Measurements from ENCODE around the gene STXBP3. TPM values are rescaled to one million over a fixed set of nuclear protein-coding genes. Genes with fewer than 3 reads are reported as not detected.

The STXBP3 gene
- total and polyA plus RNA-seq, 2 of the 13 experiments (the other 11 are each of a cell fraction or from before 2014, with no cell fraction given), result 13.0 to 20.8 TPM

GRCh38 chr1:108746382-108747170, at the start of gene STXBP3 (continued):
- peak; percentile 100 for TF ChIP-seq CREB1 (IDR thresholded peaks at IDR 0.05)
- TF ChIP-seq CREB1 (CRISPR knock-in tag; IDR thresholded peaks at IDR 0.05), result peak; percentile 96
- TF ChIP-seq CREB3 (CRISPR knock-in tag; IDR thresholded peaks at IDR 0.05), result no peak
- TF ChIP-seq RELA (CRISPR knock-in tag; IDR thresholded peaks at IDR 0.05), result peak; percentile 61; the same call in 1 of the 2 replicates
- 0 out of 2 replicates have a peak, but pooled peaks have one; percentile 46 for TF ChIP-seq ZNF839 (CRISPR knock-in tag; IDR thresholded peaks at IDR 0.05; ENCODE audit: borderline replicate concordance)
- peak; percentile 51 for TF ChIP-seq JARID2 (CRISPR knock-in tag; IDR thresholded peaks at IDR 0.05; ENCODE audit: insufficient replicate concordance)
- TF ChIP-seq ZNF761 (CRISPR knock-in tag; conservative IDR thresholded peaks at IDR 0.05), result peak; percentile 93
- TF ChIP-seq FOXA3 (CRISPR knock-in tag; IDR thresholded peaks at IDR 0.05), result peak; percentile 69
- peak; percentile 39; the same call in 1 of the 2 replicates for TF ChIP-seq ZNF12 (CRISPR knock-in tag; IDR thresholded peaks at IDR 0.05)
- TF ChIP-seq MAZ (IDR thresholded peaks at IDR 0.05; ENCODE audit: borderline replicate concordance, low read depth, low read length), result peak; percentile 82
- TF ChIP-seq MAZ (CRISPR knock-in tag; IDR thresholded peaks at IDR 0.05; ENCODE audit: low read depth), result peak; percentile 82
- TF ChIP-seq REST (IDR thresholded peaks at IDR 0.05; ENCODE audit: borderline replicate concordance in 1 of 2, low read depth in 1 of 2, low read length in 2 of 2), result 0 out of 4 replicates have a peak, but pooled peaks of 1 of the 2 experiments have one; percentile 36
- TF ChIP-seq HOXA7 (CRISPR knock-in tag; IDR thresholded peaks at IDR 0.05), result no peak
- TF ChIP-seq PHF20 (CRISPR knock-in tag; IDR thresholded peaks at IDR 0.05), result peak; percentile 70; the same call in 1 of the 2 replicates
- TF ChIP-seq ATAD3A (CRISPR knock-in tag; IDR thresholded peaks at IDR 0.05), result no peak
- TF ChIP-seq, protein P1, sequence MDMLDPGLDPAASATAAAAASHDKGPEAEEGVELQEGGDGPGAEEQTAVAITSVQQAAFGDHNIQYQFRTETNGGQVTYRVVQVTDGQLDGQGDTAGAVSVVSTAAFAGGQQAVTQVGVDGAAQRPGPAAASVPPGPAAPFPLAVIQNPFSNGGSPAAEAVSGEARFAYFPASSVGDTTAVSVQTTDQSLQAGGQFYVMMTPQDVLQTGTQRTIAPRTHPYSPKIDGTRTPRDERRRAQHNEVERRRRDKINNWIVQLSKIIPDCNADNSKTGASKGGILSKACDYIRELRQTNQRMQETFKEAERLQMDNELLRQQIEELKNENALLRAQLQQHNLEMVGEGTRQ (IDR thresholded peaks at IDR 0.05; ENCODE audit: low read depth, low read length), result no peak
- TF ChIP-seq, protein P1 (CRISPR knock-in tag; IDR thresholded peaks at IDR 0.05; ENCODE audit: borderline replicate concordance), result no peak; the same call in 1 of the 2 replicates
- TF ChIP-seq ZNF83 (CRISPR knock-in tag; IDR thresholded peaks at IDR 0.05; ENCODE audit: borderline replicate concordance), result no peak
- TF ChIP-seq ZNF20 (CRISPR knock-in tag; IDR thresholded peaks at IDR 0.05), result no peak
- peak; percentile 84 for TF ChIP-seq ZNF883 (CRISPR knock-in tag; IDR thresholded peaks at IDR 0.05; ENCODE audit: not compliant biosample characterization)
- peak; percentile 69 for TF ChIP-seq GMEB1 (CRISPR knock-in tag; IDR thresholded peaks at IDR 0.05; ENCODE audit: borderline replicate concordance)
